Measurements from ENCODE around the gene HLA-DQB2. TPM values are rescaled to one million over a fixed set of nuclear protein-coding genes. Genes with fewer than 3 reads are reported as not detected.

The HLA-DQB2 gene
- total and polyA plus RNA-seq, 2 of the 4 experiments (the other 2 are of a cell fraction): not detected

- CTCF ChIA-PET: no interaction called here
- H3K56ac ChIP-seq (ENCODE audit: extremely low read depth, insufficient read depth, low read length): no peak overlapping the region
- POLR2A ChIA-PET (ENCODE audit: unreplicated experiment): no interaction called here
- no peak overlapping the region for H3K18ac ChIP-seq (ENCODE audit: low read depth, low read length)
- no peak overlapping the region for H2AK9ac ChIP-seq (replicated peaks; ENCODE audit: low read depth, low read length, poor library complexity)
- no peak overlapping the region for H3K9ac ChIP-seq (ENCODE audit: low read depth, low read length)
- H3K23ac ChIP-seq (ENCODE audit: low read depth, low read length): no peak overlapping the region
- H4K5ac ChIP-seq (ENCODE audit: low read depth, low read length): no peak overlapping the region
- H2AK5ac ChIP-seq (ENCODE audit: low read depth, low read length): no peak overlapping the region
- ATAC-seq (ENCODE audit: low read depth) (no peak), DNase-seq (no peak)
- no peak for TF ChIP-seq USF2 (IDR thresholded peaks at IDR 0.05; ENCODE audit: low read depth, low read length)
- no peak overlapping the region for H4K8ac ChIP-seq (ENCODE audit: low read depth in 2 of 2, low read length in 2 of 2)
- H3K14ac ChIP-seq (replicated peaks; ENCODE audit: low read depth, low read length): no peak overlapping the region
- no peaks in the 10 kb centered on the region for H3K4me1 ChIP-seq (ENCODE audit: control insufficient read depth, insufficient read depth, low read length)
- H4K20me1 ChIP-seq (ENCODE audit: insufficient read depth, low read length): no peaks in the 10 kb centered on the region
- no peak overlapping the region for H3K4me3 ChIP-seq (ENCODE audit: insufficient read depth, low read depth, low read length)
- intact Hi-C loops (cut with micrococcal nuclease): no loop called here
- H3K27me3 ChIP-seq (ENCODE audit: control insufficient read depth, insufficient read depth, low read length): peaks cover 24% of the 10 kb centered on the region
- H3K27ac ChIP-seq (ENCODE audit: insufficient read depth, low read length): no peak overlapping the region
- H2BK120ac ChIP-seq (ENCODE audit: low read depth, low read length): no peak overlapping the region
- no peak overlapping the region for H2BK5ac ChIP-seq (ENCODE audit: low read depth, low read length, poor library complexity, severe bottlenecking)
- no peaks in the 10 kb centered on the region for H3K9me1 ChIP-seq (ENCODE audit: insufficient read depth, low read length)
- H2BK20ac ChIP-seq (ENCODE audit: low read depth, low read length): no peak overlapping the region
- no peak overlapping the region for H2BK15ac ChIP-seq (ENCODE audit: low read depth, low read length)
- dilution Hi-C loops (cut with HindIII; ENCODE audit: low sequenced_read_pairs, unreplicated experiment): no loop called here
- H4K91ac ChIP-seq (ENCODE audit: insufficient read depth, low read depth, low read length): no peak overlapping the region
- in situ Hi-C loops (cut with MboI; ENCODE audit: low sequenced_read_pairs): loop anchor here (10.0 kb wide), 1 partner anchor 548 kb away; no protein-coding TSS in a partner anchor
- no peak overlapping the region for H3K4me2 ChIP-seq (ENCODE audit: low read depth, low read length)
- H3K36me3 ChIP-seq (ENCODE audit: control insufficient read depth, insufficient read depth, low read length): no peaks in the 10 kb centered on the region
- H3K9me3 ChIP-seq (ENCODE audit: control insufficient read depth, insufficient read depth, low read length): no peaks in the 10 kb centered on the region
- no peak overlapping the region for H2AFZ ChIP-seq (replicated peaks; ENCODE audit: low read length, poor library complexity)
- no peak overlapping the region for H3K4ac ChIP-seq (ENCODE audit: low read depth, low read length)
- WGBS, 2 experiments (ENCODE audit: extremely low coverage in 2 of 2, insufficient read length in 1 of 2): no CpG with 5 or more reads among the region's 3 CpGs
- BruUV-seq (replicated peaks): no TSS peak
- no peaks in the 10 kb centered on the region for H3K79me1 ChIP-seq (ENCODE audit: low read depth in 1 of 2, low read length in 2 of 2)
Observed at GRCh38 chr6:32792901-32793435, 29.6 kb upstream of the HLA-DQB2 start.
